T-helper 17 cell (primary cell): Measurements from ENCODE around the gene CHRNE. TPM values are rescaled to one million over a fixed set of nuclear protein-coding genes. Genes with fewer than 3 reads are reported as not detected.

Source experiments
- ATAC-seq: fragments of 150-1000 bp; cut with Tn5 transposase; 2 replicates; pipeline ENCODE4 v1.10.0; 2021; ENCODE audit warnings: mild to moderate bottlenecking, moderate library complexity
- DNase-seq, 3 donors: peaks; one replicate each; pipeline versions ENCODE4 v3.0.0 to v3.0.0-alpha.2; 2020 to 2021
- H3K9me3 ChIP-seq: one replicate; pipeline ENCODE4 v1.7.0; 2013; ENCODE audit warnings: low read length, mild to moderate bottlenecking; ENCODE audit not compliant: control insufficient read depth, poor library complexity, severe bottlenecking
- H3K27ac Mint-ChIP-seq: one replicate; pipeline ENCODE4 v1.8.0; 2022; ENCODE audit warnings: mild to moderate bottlenecking, moderate library complexity, mixed read lengths
- H3K27me3 Mint-ChIP-seq: one replicate; pipeline ENCODE4 v1.8.0; 2022; ENCODE audit warnings: mixed read lengths
- H3K36me3 Mint-ChIP-seq: one replicate; pipeline ENCODE4 v1.8.0; 2022; ENCODE audit warnings: low read depth, mixed read lengths
- H3K4me1 Mint-ChIP-seq: one replicate; pipeline ENCODE4 v1.8.0; 2022; ENCODE audit warnings: mild to moderate bottlenecking, mixed read lengths
- H3K4me3 Mint-ChIP-seq: one replicate; pipeline ENCODE4 v1.8.0; 2022; ENCODE audit warnings: mild to moderate bottlenecking, moderate library complexity, mixed read lengths
- total RNA-seq, 4 donors: library from RNA in 2 of 4; stranded (reverse) in 2 of 4; gene quantifications; one replicate each; pipeline ENCODE4 v1.2.3 and lab custom pipeline; 2022 to 2026

CHRNE gene
- total RNA-seq, 2 donors from 2014 or later: 1.1 to 1.6 TPM

DNA sequence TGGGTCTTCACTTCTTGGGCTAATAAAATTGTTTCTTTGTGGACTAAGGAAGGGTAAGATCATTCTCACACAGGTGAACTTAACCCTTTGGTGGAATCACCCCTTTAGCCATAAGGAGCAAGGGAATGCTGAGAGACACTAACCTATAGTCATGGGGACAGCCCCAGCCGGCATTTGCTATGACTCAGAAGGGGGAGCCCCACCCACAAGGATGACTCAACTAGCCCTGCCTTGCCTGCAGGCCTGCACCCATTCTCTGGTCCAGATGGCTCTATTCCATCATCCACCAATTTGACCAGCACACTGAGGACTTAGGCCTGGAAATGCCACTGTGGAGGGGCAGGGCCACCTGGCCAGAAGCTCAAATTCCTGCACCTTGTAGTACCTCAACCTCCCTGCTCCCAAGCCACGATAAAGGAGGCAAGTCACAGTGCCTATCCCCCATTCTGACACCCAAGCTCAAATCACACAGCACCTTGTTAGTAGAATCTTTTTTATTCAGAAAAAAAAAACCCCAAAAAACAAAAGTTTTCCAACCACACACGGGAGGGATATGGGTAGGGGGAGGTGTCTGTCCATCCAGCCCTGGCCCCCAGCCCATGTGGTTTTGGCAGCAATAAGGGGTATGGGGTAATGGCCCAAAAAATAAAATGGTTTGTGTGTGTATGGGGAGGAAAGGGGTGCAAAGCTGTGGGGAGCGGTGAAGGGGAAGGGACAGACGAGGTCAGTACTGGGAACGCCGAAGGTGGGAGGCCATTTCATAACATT lies 42.5 kb upstream of the CHRNE start:
- ATAC-seq: peak; percentile 40
- H3K9me3 ChIP-seq: no peaks in the 10 kb centered on the region
- DNase-seq: peak; percentile 48 to 61 (median 54)
- H3K4me3 Mint-ChIP-seq: peak overlapping the region; percentile 100
- peaks cover 26% of the 10 kb centered on the region for H3K36me3 Mint-ChIP-seq
- H3K4me1 Mint-ChIP-seq: peaks cover 58% of the 10 kb centered on the region
- no peaks in the 10 kb centered on the region for H3K27me3 Mint-ChIP-seq
- H3K27ac Mint-ChIP-seq: peak overlapping the region; percentile 93

DNA sequence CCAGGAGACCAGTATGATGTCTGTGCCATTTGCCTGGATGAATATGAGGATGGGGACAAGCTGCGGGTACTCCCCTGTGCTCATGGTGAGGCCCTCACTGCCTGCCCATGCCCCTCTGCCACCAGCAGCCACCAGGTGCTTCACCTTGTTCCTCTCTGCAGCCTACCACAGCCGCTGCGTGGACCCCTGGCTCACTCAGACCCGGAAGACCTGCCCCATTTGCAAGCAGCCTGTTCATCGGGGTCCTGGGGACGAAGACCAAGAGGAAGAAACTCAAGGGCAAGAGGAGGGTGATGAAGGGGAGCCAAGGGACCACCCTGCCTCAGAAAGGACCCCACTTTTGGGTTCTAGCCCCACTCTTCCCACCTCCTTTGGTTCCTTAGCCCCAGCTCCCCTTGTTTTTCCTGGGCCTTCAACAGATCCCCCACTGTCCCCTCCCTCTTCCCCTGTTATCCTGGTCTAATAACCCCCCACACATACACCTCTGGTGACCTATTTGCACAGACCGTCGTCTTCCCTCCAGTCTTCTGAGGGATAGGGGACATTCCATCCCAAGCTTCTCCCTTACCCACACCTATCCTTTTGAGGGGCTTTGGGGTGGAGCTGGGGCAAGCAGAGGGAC lies 41.8 kb upstream of the CHRNE start:
- no peak for DNase-seq
- Mint-ChIP-seq H3K4me1 (peaks cover 59% of the 10 kb centered on the region), H3K27me3 (no peaks in the 10 kb centered on the region), H3K36me3 (peaks cover 28% of the 10 kb centered on the region), H3K27ac (peak overlapping the region; percentile 93), H3K4me3 (peak overlapping the region; percentile 100)
- H3K9me3 ChIP-seq: no peaks in the 10 kb centered on the region
- no peak for ATAC-seq

DNA sequence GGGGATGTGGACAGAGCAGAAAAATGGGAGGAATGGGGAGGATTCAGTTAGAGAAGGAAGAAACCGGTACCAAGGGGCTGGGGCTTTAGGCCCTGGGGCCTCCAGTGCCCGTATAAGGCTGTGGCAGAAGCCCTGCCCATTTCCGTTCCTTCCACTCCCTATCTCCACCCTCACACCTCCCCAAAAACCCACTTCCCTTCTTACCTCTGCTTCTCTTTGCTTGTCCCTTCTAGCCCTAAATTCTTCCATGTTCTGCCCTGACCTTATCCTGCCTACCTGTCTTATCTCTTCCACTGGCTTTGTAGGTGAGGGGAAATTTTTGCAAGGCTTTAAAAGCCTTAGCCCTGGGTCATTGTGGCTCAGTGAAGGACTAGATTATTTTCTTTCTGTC lies 41.3 kb upstream of the CHRNE start:
- DNase-seq: peak in 1 of 3 donors; percentile 45
- peaks cover 61% of the 10 kb centered on the region for H3K4me1 Mint-ChIP-seq
- peak overlapping the region; percentile 93 for H3K27ac Mint-ChIP-seq
- ATAC-seq: no peak
- no peaks in the 10 kb centered on the region for H3K9me3 ChIP-seq
- peak overlapping the region; percentile 100 for H3K4me3 Mint-ChIP-seq
- H3K27me3 Mint-ChIP-seq: no peaks in the 10 kb centered on the region
- H3K36me3 Mint-ChIP-seq: peaks cover 28% of the 10 kb centered on the region

GRCh38 chr17:4942760-4943508 lies 40.0 kb upstream of the CHRNE start:
- no peak for DNase-seq
- peaks cover 28% of the 10 kb centered on the region for H3K36me3 Mint-ChIP-seq
- peak overlapping the region; percentile 97 for H3K27ac Mint-ChIP-seq
- peak overlapping the region; percentile 100 for H3K4me3 Mint-ChIP-seq
- H3K27me3 Mint-ChIP-seq: no peaks in the 10 kb centered on the region
- no peak for ATAC-seq
- H3K4me1 Mint-ChIP-seq: peaks cover 65% of the 10 kb centered on the region
- no peaks in the 10 kb centered on the region for H3K9me3 ChIP-seq

DNA sequence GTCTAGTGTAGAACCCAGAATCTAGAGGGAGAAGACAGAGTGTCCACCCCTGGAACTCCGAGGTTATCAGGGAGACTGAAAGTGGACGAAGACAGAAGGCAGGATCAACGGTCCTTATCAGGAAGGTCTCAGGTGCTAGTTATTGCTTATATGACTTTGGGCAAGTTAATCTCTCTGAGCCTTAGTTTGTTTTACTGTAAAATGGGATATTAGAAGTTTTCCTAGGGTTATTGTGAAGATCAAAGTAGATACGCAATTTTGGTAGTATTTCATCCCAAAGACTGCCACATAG lies 38.4 kb upstream of the CHRNE start:
- Mint-ChIP-seq H3K4me1 (peaks cover 59% of the 10 kb centered on the region), H3K27me3 (no peaks in the 10 kb centered on the region), H3K4me3 (peak overlapping the region; percentile 99), H3K36me3 (peaks cover 21% of the 10 kb centered on the region), H3K27ac (peak overlapping the region; percentile 97)
- ATAC-seq (no peak), DNase-seq (no peak)
- H3K9me3 ChIP-seq: no peaks in the 10 kb centered on the region

DNA sequence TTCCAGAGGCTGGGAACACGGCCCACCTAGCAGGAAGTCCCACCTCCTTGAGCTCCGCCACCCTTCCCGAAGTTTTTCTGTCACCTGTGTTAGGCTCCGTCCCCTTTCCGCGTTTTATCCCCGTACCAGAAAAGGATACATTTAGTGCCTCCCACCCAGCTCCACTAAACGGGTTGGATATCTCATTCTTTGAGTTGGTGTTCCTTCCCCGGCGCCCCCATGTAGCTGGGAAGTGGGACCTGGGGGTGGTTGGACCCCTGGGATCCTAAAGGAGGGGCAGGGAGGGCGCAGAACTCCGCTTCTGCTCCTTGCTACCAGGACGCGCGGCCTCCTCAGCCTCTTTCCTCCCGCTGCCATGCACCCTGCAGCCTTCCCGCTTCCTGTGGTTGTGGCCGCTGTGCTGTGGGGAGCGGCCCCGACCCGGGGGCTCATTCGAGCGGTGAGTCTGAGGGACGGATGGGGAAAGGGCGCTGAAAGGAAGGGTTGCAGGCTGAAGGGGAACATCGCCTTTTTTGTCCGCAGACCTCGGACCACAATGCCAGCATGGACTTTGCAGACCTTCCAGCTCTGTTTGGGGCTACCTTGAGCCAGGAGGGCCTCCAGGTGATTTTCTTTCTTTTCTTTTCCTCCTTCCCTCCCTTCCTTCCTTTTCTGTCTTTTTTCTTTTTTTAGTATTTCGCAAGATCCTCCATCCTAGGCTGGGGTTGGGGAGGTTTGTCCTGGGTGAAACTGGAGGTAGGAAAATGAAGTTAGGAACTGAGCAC lies 37.8 kb upstream of the CHRNE start:
- H3K4me3 Mint-ChIP-seq: peak overlapping the region; percentile 99
- peaks cover 21% of the 10 kb centered on the region for H3K36me3 Mint-ChIP-seq
- DNase-seq: peak; percentile 26 to 35 (median 29)
- no peaks in the 10 kb centered on the region for H3K27me3 Mint-ChIP-seq
- ATAC-seq: no peak
- no peaks in the 10 kb centered on the region for H3K9me3 ChIP-seq
- peak overlapping the region; percentile 97 for H3K27ac Mint-ChIP-seq
- H3K4me1 Mint-ChIP-seq: peaks cover 60% of the 10 kb centered on the region

- Mint-ChIP-seq H3K27me3 (no peaks in the 10 kb centered on the region), H3K4me3 (peak within 1 kb of the TSS; percentile 99), H3K27ac (peak within 1 kb of the TSS; percentile 97), H3K36me3 (peaks cover 13% of the 10 kb centered on the region), H3K4me1 (peaks cover 53% of the 10 kb centered on the region)
- DNase-seq (peak; percentile 88 to 95 (median 92)), ATAC-seq (peak; percentile 87)
- H3K9me3 ChIP-seq: no peaks in the 10 kb centered on the region
Observed at GRCh38 chr17:4939796-4940554, 37.1 kb upstream of the CHRNE start, which contains the start of the genes RNF167 and SLC25A11. Gene RNF167, plus strand, starts transcription at chr17:4940268. Its CDS starts 642 bp downstream, at chr17:4940910. Gene SLC25A11, minus strand, starts transcription at chr17:4940046. Its CDS starts 136 bp downstream, at chr17:4939910.

DNA sequence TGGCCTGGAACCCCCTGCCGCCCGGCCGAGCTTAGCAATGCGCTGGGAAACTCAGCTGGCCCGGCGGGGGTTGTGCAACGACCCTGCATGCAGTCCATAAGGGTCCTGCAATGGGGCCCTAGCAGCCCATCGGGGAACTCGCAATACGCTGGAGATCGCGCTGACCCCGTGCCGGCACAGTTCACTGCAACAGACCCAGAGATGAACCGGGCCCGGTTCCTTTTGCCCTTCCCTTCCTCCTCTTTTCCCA lies 36.6 kb upstream of the CHRNE start:
- Mint-ChIP-seq H3K27ac (peak overlapping the region; percentile 97), H3K36me3 (peaks cover 13% of the 10 kb centered on the region), H3K4me1 (peaks cover 49% of the 10 kb centered on the region), H3K27me3 (no peaks in the 10 kb centered on the region), H3K4me3 (peak overlapping the region; percentile 99)
- ATAC-seq (peak; percentile 3), DNase-seq (no peak)
- no peaks in the 10 kb centered on the region for H3K9me3 ChIP-seq

DNA sequence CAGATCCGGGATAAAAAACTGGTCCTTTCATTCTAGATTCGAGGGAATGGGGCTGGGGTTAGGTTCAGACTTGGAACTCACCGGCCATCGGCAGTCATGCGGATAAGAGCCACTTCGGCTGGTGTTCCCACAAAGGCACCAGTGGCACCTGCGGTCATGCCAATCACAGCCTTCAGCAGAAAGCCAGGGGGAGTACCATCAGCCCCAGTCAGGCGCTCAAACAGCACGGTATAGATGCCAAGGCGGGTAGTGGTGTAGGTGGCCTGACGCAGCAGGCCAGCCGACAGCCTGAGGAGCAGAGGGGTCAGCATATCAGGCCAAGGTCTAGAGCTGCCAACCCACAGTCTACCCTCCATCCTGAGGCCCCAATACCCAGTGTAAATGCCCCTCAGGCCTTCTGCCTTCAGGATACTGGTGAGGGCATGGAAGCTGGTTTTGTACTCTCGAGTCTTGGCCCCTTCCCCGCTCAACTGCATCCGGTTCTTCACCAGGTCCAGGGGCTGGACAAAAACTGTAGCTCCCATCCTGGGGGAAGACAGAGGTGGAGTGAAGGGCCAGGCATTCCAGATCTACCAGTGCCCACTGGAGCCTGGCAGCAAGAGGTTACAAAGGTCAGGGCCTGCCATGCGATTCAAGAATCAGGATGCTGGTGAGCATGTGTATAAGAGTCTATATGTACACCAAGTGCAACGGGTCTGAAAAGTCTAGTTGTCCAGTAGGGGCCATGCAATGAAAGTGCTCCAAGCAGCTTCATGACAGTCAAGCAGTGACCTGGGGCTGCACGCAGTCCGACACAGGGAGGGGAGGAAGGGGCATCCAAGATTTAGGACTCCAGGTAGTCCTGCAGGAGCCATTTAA lies 36.0 kb upstream of the CHRNE start:
- H3K9me3 ChIP-seq: no peaks in the 10 kb centered on the region
- Mint-ChIP-seq H3K27me3 (no peaks in the 10 kb centered on the region), H3K4me1 (peaks cover 49% of the 10 kb centered on the region), H3K4me3 (peak overlapping the region; percentile 99), H3K27ac (peak overlapping the region; percentile 97), H3K36me3 (peaks cover 10% of the 10 kb centered on the region)
- DNase-seq (no peak), ATAC-seq (no peak)

DNA sequence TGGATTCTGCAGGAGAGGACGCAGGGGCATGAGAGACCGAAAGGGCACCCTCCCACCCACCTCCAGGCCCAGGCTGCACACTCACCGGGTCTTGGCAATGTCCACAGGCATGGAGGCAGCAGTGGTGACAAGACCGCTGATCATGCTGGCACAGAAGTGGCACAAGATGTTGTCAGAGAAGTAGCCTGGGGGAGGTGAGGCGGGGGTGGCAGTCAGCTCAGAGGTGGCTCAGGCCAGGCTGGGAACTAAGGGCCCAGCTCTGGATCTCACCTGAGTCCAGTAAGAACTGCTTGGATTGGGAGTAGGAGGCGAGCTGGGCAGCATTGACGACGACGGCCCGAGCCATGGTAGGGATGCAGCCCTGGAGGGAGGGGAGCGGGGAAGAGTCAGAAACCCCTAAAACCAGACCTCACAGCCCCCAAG lies 35.2 kb upstream of the CHRNE start:
- DNase-seq: no peak
- Mint-ChIP-seq H3K27ac (no peak overlapping the region), H3K4me3 (peak overlapping the region; percentile 99), H3K36me3 (peaks cover 10% of the 10 kb centered on the region), H3K27me3 (no peaks in the 10 kb centered on the region), H3K4me1 (peaks cover 49% of the 10 kb centered on the region)
- no peaks in the 10 kb centered on the region for H3K9me3 ChIP-seq
- ATAC-seq: no peak

DNA sequence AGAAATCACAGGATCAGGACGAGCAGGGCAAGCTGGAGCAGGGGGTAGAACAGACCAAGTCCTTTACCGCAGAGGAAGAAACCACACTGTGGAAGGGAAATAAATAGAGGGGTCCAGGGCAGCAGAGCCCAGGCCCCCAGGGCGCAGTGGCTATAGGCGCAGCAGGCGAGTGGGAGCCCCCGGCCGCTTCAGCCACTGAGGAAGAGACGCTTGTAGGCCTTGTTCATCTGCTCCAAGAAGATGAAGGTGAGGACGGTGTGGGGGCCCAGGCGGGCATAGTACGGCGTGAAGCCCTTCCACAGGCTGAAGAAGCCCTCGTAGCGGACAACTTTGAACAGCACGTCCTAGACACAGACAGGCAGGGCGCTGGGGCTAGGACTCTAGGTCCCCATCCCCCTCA lies 34.7 kb upstream of the CHRNE start:
- Mint-ChIP-seq H3K27ac (no peak overlapping the region), H3K4me1 (peaks cover 45% of the 10 kb centered on the region), H3K4me3 (peak overlapping the region; percentile 28), H3K36me3 (peaks cover 10% of the 10 kb centered on the region), H3K27me3 (no peaks in the 10 kb centered on the region)
- no peak for DNase-seq
- H3K9me3 ChIP-seq: no peaks in the 10 kb centered on the region
- no peak for ATAC-seq

- Mint-ChIP-seq H3K27ac (peak overlapping the region; percentile 43), H3K27me3 (no peaks in the 10 kb centered on the region), H3K4me1 (peaks cover 36% of the 10 kb centered on the region), H3K4me3 (no peak overlapping the region), H3K36me3 (peaks cover 7% of the 10 kb centered on the region)
- ATAC-seq (no peak), DNase-seq (no peak)
- H3K9me3 ChIP-seq: no peaks in the 10 kb centered on the region
Observed at GRCh38 chr17:4936436-4936835, 33.5 kb upstream of the CHRNE start.
